GM19324 (cell line): ENCODE data around the gene MZF1.
A peak's percentile ranks its signal among the peaks of the same experiment; 100 is the strongest.
"Not testable (repeated sequence)": the region's sequence is repeated elsewhere in the genome, so short reads cannot be mapped to it uniquely, and the experiment has no call there.

Experiments used
- ATAC-seq: cut with Tn5 transposase; IDR thresholded peaks from one replicate; pipeline ENCODE4 v1.9.1; 2021; ENCODE audit warnings: mild to moderate bottlenecking, moderate library complexity; ENCODE audit not compliant: unreplicated experiment, low FRiP score

The MZF1 gene

DNA sequence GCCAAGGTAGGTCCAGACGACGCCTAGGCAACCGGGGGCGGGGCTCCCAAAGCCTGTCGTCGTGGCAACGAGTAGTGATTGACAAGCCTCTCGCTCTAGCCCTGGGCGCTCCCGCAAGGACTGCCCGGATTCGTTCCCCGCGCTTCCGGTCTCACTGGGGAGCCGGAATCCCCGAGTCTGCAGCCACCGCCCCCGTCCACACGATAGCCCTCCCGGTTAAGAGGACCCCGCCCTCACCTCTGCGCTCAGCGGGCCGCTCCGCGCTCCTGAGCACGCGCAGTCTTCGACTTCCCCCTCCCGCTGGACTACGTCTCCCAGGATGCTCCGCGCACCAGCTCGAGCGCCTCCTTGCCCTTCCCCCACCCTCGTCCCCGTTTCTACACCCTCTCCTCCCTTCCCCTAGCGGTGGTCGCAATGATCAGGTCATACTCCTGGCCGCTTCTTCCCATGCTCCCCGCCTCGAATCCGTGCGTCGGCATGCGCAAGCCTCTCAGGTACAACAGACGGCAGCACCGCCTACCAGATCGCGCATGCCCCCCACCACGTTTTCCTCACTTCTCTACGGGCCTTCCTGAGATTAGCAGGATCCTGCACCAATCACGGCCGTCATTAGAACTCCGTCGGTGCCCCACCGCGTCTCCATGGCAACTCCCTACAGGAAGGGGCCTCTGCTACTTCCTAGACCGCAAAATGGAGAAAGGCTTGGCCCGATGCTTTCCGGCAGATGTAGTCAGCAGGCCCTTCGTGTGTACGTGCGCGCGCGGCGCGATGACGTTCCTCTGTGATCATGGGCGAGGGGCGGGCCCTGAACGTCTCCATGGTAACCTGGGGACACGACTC is at the start of gene MZF1:
MZF1 (minus strand) TSS at position 518 of the 840 bp plus-strand sequence. CDS start 1,946 bp downstream, outside the sequence.
- peak; percentile 63 for ATAC-seq

DNA sequence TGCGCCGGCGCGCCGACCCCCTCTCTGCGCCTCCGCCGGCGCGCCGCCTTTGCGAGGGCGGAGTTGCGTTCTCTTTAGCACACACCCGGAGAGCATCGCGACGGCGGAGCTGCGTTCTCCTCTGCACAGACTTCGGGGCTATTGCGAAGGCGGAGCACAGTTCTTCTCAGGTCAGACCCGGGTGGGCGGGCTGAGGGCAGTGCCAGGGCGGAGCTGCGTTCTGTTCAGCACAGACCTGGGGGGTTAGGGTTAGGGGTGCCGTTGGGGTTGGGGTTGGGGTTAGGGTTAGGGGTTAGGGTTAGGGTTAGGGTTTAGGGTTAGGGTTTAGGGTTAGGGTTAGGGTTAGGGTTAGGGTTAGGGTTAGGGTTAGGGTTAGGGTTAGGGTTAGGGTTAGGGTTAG is 34.1 kb upstream of the MZF1 start:
- not testable (repeated sequence) for ATAC-seq

DNA sequence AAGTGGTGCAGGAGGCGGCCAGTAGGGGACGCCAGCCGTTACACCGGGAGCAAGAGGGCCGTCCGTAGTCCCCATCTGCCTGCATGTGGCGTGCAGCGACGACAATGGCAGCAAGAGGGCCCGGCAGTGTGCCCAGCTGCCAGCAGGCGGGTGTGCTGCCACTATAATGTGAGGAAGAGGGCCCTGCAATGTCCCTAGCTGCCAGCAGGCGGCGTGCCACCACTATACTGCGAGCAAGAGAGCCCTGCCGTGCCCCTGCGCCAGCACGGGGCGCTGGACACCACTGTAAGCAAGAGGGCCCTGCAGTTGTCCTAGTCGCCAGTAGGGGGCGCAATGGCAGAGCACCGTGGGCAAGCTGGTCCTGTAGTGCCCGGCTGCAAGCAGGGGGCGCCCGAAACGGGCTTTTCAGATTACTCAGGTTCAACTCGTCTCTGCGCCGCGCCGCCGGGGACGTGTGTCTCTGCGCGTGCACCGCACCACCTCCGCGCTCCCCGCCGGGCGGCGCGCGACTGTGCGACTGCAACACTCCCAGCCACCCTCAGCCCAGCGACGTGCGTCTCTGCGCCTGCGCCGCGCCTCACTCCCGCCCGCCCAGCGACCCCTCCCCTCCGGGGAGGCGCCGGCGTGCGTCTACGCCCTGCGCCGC is 33.2 kb upstream of the MZF1 start:
- not testable (repeated sequence) for ATAC-seq

DNA sequence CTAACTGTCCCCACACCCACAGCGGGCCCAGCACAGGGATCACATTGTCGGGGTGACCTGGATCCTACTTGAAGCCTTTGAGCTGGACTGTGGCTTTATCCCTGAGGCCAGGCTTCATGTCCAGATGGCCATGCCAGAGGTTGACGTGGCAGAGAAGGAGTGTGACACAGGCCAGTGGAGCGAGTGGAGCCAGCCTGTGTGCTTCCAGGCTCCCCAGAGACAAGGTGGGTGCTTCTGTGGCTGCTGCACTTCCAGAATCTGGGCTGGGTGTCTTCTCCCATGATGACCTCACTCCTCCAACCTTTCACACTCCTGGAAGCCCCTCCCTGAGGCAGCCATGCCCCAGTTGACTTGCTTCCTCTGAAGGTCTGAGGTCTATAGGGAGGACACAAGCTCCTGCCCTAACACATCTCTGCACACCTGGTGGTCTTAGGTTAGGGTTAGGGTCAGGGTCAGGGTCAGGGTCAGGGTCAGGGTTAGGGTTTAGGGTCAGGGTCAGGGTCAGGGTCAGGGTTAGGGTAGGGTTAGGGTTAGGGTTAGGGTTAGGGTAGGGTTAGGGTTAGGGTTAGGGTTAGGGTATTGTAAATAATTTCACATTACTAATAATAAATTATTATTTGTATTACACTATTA is 13.1 kb upstream of the MZF1 start:
- ATAC-seq: no peak

DNA sequence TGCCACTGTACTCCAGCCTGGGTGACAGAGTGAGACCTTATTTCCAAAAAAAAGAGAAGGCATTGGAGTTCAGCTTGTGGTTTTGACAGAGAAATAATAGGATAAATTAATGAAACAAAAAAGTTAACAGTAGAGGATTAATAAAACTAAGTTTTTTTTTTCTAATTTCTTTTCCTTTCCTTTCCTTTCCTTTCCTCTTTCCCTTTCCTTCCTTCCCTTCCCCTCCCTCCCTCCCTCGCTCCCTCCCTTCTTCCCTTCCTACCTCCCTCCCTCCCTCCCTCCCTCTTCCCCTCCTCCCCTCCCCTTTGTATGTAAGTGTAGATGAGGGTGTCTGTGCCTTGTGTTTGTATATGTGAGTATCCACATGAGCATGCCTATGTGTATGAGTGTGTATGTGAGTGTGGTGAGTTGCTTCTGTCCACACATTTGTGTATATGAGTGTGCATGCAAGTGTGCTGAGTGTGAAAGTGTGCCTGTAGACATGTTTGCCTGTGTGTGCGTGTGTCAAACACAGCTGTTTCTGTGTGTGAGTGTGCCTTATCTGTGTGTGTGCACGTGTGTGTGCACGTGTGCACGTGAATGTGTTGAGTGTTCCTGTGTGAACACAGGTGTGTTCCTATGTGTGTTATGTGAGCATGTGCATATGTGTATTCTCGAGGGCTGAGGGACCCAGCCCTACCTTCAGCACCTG is 12.5 kb upstream of the MZF1 start:
- no peak for ATAC-seq

DNA sequence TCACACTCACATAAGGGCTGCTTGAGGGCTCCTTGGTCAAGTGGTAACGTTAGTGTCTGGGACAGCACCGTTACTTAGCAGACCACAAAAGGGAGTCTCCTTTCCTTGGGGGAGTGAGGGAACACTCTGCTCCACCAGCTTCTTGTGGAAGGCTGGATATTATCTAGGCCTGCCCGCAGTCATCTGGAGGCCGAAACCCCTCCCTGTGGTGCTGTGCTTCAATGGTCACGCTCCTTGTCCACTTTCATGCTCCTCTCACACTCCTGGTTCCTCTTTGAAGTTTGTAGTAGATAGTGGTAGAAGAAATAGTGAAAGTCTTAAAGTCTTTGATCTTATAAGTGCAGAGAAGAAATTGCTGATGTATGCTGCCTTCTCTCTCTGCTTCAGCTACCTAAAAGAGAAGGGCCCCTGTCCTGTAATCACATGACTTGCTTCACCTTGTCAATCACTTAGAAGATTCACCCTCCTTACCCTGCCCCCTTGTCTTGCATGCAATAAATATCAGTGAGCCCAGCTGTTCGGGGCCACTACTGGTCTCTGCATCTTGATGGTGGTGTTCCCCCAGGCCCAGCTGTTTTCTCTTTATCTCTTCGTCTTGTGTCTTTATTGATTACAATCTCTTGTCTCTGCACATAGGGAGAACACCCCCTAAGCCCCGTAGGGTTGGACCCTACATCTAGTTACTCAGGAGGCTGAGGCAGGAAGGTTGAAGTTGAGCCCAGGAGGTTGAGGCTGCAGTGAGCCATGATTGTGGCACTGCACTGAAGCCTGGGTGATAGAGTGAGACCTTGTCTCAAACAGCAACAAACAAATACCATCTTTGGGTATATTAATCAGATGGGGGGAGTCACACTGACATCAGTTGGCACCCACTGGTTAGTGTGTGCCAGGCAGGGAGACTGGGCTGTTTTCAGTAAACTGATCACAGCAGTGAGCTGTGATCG is 11.6 kb upstream of the MZF1 start:
- no peak for ATAC-seq

DNA sequence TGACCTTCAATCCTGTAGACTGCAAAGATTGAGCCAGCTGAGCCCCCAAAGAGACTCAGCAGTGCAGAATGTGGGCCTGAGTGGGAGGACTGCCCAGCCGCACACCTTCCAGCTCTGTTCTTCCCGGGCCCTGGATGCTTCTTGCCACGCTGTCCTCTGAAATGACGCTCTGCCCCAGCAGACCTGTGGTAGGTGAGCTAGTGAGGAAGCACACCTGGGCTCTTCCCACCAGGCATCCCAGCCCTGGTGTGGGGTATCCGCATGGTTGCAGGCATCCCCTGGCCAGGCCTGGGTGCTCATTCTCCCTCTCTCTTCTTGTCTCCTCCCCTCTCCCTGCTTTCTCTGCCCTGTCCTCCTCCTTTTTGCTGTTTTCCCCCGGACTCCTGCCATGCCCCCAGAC is 9.8 kb upstream of the MZF1 start:
- ATAC-seq: no peak

DNA sequence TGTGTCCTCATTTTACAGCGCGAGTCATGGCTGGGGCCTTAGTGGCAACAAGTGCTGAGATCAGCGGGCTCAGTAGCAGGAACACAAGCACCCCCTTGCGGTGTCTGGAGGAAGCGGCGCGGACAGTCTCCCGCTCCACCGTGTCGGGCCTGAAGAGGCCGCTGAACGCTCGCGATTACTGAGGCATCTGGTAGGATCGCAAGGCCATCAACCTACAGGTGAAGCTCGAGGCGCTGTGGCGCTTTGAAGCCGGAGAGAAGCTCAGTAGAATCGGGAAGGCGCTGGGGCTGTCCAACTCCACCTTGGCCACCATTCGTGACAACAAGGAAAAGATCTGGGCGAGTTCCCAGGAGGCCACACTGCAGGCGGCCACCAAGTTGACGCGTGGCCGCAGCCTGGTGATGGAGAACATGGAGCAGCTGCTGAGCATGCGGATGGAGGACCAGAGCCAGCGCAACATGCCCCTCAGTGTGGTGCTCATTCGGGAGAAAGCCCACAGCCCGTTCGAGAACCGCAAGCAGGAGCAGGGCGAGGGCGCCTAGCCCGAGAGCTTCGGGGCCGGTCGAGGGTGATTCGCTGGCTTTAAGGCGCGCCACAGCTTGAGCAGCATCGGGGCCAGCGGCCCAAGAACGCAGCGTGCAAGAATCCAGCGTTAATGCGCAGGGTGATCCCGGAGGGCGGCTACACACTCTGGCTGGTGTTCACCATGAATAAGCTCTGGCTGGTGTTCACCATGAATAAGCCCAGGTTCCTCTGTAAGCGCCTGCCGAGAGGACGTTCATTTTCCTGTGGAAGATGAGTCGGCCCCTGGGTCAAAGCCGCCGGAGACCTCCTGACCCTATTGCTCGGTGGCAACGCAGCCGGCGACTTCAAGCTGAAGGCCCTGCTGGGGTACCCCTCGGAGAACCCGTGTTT is 8.3 kb upstream of the MZF1 start:
- peak; percentile 74 for ATAC-seq

DNA sequence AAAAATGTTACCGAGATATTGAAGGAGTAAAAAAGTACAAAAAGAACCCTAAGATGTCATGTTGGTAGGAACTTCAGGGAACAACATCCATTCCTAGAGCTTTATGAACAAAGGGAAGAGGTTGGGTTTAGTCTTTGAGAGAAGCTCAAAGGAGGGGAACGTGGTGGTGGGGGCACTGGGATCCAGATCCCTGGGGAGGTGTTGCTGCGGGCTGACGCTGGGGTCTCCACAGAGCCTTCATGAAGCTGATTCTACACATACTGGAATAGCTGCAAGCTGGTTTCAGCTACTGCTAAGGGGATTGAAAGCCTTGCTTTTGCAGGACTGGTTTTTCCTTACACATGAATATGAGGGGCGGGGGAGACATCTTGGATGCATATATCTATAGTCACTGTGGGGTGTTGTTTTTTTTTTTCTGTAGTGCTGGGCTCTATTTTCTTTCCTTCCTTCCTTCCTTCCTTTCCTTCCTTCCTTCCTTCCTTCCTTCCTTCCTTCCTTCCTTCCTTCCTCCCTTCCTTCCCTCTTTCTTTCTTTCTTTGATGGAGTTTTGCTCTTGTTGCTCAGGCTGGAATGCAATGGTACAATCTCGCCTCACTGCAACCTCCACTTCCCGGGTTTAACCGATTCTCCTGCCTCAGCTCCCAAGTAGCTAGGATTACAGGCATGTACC is 6.5 kb upstream of the MZF1 start:
- no peak for ATAC-seq

DNA sequence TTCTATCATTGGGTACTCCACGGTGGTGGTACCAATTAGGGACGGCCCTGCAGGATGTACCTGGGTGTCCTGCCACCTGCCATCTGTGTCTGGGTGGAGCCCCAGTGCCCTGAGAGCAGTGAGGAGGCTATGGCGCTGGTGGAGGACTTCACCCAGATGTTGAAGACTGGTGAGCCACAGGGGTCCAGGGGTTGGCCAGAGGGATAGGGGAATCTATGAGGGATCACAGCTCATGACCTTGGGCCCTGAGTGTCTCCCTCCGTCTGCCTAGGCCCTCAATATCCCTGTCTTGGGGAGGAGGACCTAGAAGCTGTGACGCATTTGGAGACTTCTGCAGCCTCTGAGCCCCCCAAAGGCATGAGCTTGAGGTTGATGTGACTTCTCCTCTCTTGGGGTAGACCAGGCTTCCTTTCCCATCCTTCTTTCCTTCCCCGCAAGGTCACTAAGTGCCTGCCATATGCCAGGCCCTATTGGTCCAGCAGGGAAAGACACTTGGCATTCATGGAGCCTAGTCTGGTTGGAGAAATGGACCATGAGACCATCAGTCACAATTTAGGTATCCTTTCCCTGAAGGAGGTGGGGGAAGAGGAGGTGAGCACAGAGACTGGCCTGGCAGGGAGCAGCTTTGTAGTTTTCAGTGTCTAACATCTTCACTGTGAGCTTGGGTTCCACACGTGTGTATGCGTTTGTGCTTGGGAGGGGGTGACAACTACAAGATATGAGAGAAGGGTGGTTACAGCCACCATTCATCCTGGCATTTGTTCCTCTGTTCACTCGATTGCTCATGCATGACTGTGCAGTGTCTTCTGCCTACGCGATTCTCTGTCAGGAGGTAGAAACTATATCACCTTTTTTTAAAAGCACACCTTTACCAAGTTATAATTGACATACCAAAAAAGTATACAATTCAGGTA is 5.1 kb upstream of the MZF1 start:
- ATAC-seq: no peak

DNA sequence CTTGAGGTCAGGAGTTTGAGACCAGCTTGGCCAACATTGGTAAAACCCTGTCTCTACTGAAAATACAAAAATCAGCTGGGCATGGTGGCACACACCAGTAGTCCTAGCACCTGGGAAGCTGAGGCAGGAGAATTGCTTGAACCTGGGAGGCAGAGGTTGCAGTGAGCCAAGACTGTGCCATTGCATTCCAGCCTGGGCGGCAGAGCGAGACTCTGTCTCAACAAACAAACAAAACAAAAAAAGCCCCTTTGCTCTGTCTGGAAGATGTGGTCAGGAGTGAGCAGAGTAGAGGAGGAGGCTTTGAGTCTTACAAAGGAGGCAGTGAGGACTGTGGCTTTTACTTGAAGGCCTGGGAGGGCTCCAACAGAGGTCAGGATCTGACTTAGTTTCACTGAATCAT is 4.4 kb upstream of the MZF1 start:
- ATAC-seq: not testable (repeated sequence)

DNA sequence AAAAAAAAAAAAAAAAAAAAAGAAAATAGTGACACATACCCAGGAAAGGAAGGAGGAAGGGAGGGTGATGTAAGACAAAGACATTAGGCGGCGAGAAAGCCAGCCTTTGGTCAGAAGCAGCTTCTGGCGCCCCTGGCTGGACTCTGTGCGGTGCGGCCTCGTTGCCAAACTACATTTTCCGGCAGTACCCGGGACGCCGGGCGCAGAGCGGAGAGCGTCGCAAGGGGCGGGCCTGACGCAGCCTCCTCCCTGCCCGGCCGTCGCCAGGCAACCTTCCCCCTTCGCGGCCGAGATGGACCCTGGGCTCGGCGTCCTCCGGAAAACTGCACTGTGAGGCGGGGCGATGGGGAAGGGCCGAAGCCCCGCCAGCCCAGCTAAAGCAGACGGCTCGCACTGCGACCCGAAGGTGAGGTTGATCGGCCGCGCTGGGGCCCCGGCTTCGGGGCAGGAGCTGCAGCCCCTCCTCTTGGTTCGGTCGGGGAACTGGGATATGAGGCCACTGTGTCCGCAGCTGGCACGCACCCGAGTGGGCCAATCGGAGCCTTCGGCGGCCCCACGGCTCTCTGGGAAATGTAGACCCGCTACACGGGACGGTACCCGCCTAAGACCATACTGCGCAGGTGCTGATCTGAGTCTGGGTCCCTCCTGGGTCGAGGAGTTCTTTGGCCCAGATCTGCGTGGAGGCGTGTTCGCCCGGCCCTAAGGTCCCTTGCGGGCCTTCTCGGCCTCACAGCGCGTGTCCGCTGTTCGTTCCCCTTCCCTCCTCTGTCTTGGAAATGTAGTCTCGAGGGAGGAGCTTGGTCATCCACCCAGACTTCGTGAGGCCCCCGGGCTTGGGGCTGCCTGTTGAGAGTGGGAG is 2.3 kb upstream of the MZF1 start:
- ATAC-seq: peak; percentile 39

DNA sequence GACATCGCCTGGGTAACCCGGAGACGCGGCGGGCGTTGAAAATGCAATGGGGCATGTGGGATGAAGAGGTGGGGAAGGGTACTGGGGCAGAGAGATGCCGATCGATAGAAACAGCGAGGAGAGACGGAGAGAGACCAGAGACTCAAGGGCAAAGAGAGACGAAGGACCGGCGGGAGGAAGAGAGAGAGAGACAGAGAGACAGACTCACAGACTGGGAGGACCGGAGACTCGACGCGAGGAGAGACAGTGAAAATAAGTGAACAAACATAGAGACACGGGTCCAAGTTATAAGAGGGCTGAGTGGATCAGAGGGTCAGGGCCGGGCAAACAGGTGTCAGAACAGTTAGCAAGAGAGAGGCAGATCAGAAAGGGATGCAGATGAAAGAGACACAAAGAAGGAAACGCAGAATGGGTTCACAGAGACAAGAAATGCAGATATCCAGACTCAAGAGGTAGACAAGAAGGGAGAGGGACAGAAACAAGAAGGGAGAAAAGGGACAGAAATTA is 576 bp upstream of the MZF1 start:
- ATAC-seq: no peak

DNA sequence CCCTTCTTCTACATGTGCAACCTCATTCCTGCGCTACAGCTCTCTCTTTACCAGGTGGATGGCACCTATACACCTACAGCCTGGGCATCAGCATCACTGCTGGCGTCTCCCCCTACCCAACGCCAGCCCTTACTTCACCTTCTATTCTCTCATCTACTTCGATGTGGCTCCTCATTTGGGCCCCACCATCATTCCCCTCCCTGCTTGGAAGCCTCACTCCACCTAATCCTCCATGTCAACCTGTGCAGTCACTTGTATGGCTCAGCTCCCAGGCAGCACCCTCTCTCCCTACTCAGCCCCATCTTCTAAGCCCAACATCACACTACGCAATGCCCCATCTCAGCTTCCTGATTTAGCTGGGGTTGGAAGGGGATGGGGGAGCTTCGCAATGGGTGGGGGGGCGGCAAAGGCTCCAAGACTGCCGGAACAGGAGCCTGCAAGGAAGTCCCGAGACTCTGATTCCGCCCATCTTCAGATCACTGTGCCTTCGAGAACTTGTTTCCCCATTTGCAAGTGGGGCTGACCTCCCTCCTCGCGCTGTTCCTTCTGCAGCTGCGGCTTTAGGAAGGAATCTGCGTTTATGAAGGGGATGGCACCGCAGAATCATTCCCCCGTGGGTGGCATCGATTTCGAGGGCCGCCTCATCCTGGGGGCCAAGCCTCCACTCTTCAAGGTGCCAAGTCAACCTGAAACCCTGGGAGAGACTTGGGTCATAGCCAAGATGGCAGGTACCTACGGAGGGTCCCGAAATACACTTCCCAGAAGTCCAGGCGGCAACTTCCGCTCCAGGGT is 913 bp downstream of the MZF1 start:
- no peak for ATAC-seq

DNA sequence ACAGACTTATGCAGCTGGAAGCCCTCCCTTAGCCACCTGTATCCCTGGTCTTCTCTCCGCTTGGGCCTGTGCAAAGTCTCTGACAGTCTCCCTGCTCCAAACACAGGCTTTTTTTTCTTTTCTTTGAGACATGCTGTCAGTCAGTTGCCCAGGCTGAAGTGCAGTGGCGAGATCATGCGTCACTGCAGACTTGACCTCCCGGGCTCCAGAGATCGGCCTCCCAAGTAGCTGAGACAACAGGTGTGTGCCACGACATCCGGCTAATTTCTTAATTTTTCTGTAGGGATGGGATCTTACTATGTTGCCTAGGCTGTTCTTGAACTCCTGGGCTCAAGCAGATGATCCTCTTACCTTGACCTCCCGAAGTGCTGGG is 1.6 kb downstream of the MZF1 start:
- ATAC-seq: no peak
